ENCODE data around the gene C16orf95. TPM values are rescaled to one million over a fixed set of nuclear protein-coding genes. Genes with fewer than 3 reads are reported as not detected.

The C16orf95 gene
- total and polyA plus RNA-seq, 4 donors = 4.3 to 9.9 (median 5.6) TPM

DNA sequence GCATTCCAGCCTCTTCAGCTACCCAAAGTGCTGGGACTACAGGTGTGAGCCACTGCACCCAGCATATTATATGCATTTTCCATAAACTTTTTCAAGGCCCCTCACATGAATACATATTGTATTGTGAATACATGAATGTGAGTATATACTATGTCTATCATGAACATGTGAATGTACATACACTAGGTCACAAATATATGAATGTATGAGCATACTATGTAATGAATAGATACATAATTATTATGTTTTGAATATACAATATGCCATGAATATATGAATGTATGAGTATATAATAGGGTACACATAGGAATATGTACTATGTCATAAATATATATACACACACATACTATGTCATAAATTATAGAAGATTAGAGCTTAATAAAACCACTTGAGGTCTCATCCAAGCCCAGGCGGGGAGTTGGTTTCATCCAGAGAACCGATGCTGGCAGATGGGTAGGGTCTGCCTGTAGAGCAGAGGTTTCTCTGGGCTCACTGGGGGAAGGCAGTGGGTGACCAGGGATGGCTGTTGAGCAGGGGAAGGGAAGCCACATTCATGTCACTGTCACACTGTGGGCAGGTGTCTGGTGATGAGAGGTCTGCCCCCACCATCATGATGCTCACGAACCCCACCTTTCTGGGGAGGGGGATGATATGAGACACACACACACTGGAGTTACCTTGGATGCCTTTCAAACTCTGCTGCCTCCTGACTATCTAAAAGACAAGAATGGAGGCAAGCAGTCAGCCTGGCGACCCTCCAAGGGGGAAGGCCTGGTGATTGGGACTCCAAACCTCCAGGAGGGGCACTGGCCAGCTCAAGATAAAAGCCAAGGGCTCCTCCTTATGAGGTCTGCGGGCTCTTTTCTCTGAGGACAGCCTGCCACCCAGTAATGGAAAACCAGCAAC is 7.3 kb downstream of the C16orf95 start:
- peaks cover 4% of the 10 kb centered on the region for H3K4me1 ChIP-seq (ENCODE audit: control insufficient read depth, insufficient read depth, low read length)
- H3K36me3 ChIP-seq (ENCODE audit: control insufficient read depth, insufficient read depth, low read length) = peaks cover 10% of the 10 kb centered on the region
- no peak overlapping the region for H3K27ac ChIP-seq (ENCODE audit: low read depth, low read length)
- WGBS (ENCODE audit: insufficient coverage) = 88% methylated on average over 3 of the region's 5 CpGs
- DNase-seq (ENCODE audit: low read depth in 4 of 6, low spot score in 6 of 6) = no peak
- H3K9me3 ChIP-seq (ENCODE audit: control insufficient read depth, insufficient read depth, low read length) = no peaks in the 10 kb centered on the region
- H3K4me3 ChIP-seq (ENCODE audit: low read depth, low read length) = no peak overlapping the region
- no peaks in the 10 kb centered on the region for H3K27me3 ChIP-seq (ENCODE audit: control insufficient read depth, insufficient read depth, low read length)

DNA sequence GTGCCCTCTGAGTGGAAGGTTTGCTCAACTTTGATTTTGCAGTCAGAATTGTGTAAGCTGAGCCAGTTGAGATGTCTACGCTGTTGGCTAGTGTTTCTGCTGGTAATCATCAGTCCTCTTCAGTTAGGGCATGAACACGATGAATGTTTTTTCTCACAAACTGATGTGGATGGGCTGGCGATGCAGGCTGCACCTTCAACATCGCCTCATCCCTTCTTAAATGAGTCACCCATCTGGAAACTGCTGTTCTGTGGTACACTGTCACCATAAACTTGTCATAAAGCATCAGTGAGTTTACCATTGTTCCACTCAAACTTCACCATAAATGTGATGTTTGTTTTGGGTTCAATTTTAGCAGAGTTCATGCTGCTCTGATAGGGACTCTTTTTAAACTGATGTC is 8.4 kb downstream of the C16orf95 start:
- Histone ChIP-seq H3K4me1 (ENCODE audit: control insufficient read depth, insufficient read depth, low read length) (peaks cover 4% of the 10 kb centered on the region), H3K27ac (ENCODE audit: low read depth, low read length) (no peak overlapping the region), H3K36me3 (ENCODE audit: control insufficient read depth, insufficient read depth, low read length) (peaks cover 18% of the 10 kb centered on the region), H3K4me3 (ENCODE audit: low read depth, low read length) (no peak overlapping the region), H3K9me3 (ENCODE audit: control insufficient read depth, insufficient read depth, low read length) (no peaks in the 10 kb centered on the region), H3K27me3 (ENCODE audit: control insufficient read depth, insufficient read depth, low read length) (no peaks in the 10 kb centered on the region)
- DNase-seq (ENCODE audit: low read depth in 4 of 6, low spot score in 6 of 6) = no peak
- WGBS (ENCODE audit: insufficient coverage) = 100% methylated on average over 2 of the region's 4 CpGs

DNA sequence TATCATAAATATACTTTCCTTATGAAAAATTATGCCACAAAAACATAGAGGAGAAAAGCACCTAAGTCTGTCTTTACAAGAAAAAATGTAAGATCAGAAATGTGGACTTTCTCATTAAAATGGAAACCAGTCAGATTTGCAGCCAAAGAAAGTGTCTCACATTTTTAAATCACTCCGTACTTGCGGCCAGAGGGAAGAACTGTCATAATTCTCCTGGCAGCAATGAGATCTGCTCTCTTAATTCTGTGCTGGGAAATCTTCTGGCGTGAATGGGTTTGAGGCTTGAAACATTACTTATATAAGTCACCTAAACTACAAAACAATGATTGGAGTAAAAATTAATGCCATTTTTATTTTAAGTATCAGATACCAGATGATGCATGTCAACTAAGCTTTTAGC is 10.7 kb downstream of the C16orf95 start:
- Histone ChIP-seq H3K27me3 (ENCODE audit: control insufficient read depth, insufficient read depth, low read length) (no peaks in the 10 kb centered on the region), H3K27ac (ENCODE audit: low read depth, low read length) (no peak overlapping the region), H3K4me1 (ENCODE audit: control insufficient read depth, insufficient read depth, low read length) (peaks cover 4% of the 10 kb centered on the region), H3K4me3 (ENCODE audit: low read depth, low read length) (no peak overlapping the region), H3K36me3 (ENCODE audit: control insufficient read depth, insufficient read depth, low read length) (peaks cover 22% of the 10 kb centered on the region), H3K9me3 (ENCODE audit: control insufficient read depth, insufficient read depth, low read length) (no peaks in the 10 kb centered on the region)
- 90% methylated on average over 2 of the region's 3 CpGs for WGBS (ENCODE audit: insufficient coverage)
- peak in 2 of 6 donors; percentile 2 to 32 for DNase-seq (ENCODE audit: low read depth in 4 of 6, low spot score in 6 of 6)

DNA sequence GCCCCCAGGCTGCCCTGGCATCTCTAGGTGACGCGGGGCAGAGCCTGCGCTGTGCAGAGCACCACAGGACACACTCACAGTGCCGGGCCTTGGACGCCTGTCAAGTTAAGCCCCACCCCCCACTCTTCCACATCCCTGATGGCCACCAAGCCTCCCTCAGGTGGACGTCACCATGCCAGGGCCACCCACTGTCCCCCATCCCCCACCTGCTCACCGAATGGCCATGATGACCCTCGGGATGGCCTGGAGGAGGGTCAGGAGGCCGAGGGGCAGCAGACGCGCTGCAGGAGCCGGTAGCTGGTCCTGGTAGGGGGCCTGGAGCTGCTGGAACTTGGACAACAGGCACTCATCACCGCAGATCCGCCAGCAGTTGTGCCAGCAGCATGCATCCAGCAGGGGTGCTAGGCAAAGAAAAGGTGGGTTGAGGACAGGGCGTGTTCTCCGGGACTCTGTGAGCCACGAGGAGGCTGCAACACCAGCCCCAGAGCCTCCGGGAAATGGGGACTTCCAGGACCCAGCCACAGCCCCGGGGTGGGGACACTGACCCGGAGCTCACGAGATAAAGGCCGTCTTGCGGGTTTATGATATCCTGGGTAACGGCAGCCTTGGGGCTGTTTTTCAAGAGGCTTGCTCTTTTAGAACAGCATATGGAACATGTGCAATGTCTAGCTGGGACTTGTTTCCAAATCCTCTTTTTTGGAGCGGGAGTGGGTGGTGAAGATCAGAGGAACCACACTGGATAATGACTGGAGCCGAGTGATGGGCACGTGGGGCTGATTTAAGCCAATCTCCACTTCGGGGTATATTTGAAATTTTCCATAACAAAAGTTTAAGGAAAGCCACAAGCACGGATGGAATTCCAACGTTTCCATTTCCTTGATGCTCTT is 11.4 kb downstream of the C16orf95 start:
- peak in 1 of 6 donors; percentile 51 for DNase-seq (ENCODE audit: low read depth in 4 of 6, low spot score in 6 of 6)
- H3K4me3 ChIP-seq (ENCODE audit: low read depth, low read length) = no peak overlapping the region
- 64% methylated on average over 27 of the region's 30 CpGs for WGBS (ENCODE audit: insufficient coverage)
- no peaks in the 10 kb centered on the region for H3K9me3 ChIP-seq (ENCODE audit: control insufficient read depth, insufficient read depth, low read length)
- no peaks in the 10 kb centered on the region for H3K27me3 ChIP-seq (ENCODE audit: control insufficient read depth, insufficient read depth, low read length)
- no peak overlapping the region for H3K27ac ChIP-seq (ENCODE audit: low read depth, low read length)
- peaks cover 4% of the 10 kb centered on the region for H3K4me1 ChIP-seq (ENCODE audit: control insufficient read depth, insufficient read depth, low read length)
- peaks cover 19% of the 10 kb centered on the region for H3K36me3 ChIP-seq (ENCODE audit: control insufficient read depth, insufficient read depth, low read length)

DNA sequence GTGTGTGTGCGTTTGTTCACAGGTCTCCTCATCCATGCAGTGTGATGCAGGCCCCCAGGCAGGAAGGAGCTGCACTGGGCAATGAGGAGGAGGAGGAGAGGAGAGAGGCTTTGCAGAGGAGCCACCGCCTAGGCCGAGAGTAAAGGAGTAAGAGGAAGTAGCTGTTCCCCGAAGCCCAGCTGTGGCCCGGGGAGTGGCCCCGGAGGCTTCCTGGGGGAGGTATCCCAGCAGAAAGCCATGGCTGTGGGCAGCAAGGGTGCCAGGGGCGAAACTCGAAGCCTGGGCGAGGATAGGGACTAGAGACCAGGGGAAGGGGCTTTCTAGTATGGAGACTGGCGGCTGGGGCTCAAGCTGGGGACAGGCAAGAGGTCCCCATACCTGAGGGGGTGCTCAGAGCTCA is 12.2 kb downstream of the C16orf95 start:
- 82% methylated on average over 10 of the region's 10 CpGs for WGBS (ENCODE audit: insufficient coverage)
- no peak for DNase-seq (ENCODE audit: low read depth in 4 of 6, low spot score in 6 of 6)
- H3K27me3 ChIP-seq (ENCODE audit: control insufficient read depth, insufficient read depth, low read length) = no peaks in the 10 kb centered on the region
- peaks cover 15% of the 10 kb centered on the region for H3K36me3 ChIP-seq (ENCODE audit: control insufficient read depth, insufficient read depth, low read length)
- H3K9me3 ChIP-seq (ENCODE audit: control insufficient read depth, insufficient read depth, low read length) = no peaks in the 10 kb centered on the region
- no peak overlapping the region for H3K4me3 ChIP-seq (ENCODE audit: low read depth, low read length)
- peaks cover 4% of the 10 kb centered on the region for H3K4me1 ChIP-seq (ENCODE audit: control insufficient read depth, insufficient read depth, low read length)
- H3K27ac ChIP-seq (ENCODE audit: low read depth, low read length) = no peak overlapping the region

DNA sequence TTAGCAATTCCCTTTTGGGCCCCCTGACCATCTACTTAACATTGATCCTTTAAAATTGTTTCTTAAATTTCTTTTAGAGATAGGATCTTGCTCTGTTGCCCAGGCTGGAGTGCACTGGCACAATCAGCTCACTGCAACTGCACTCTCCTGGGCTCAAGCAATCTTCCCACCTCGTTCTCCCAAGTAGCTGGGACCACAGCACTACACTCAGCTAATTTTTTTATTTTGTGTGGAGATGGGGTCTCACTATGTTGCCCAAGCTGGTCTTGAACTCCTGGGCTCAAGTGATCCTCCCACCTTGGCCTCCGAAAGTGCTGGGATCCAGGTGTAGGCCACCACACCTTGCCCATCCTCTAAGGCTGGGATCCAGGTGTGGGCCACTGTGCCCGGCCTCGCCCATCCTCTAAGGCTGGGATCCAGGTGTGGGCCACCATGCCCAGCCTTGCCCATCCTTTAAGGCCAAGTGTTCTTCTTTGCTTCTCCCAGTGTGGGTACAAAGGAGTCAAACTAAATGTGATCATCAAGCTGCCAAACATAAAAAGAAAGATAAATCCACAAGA is 13.2 kb downstream of the C16orf95 start:
- 100% methylated on average over 3 of the region's 4 CpGs for WGBS (ENCODE audit: insufficient coverage)
- Histone ChIP-seq H3K9me3 (ENCODE audit: control insufficient read depth, insufficient read depth, low read length) (no peaks in the 10 kb centered on the region), H3K27me3 (ENCODE audit: control insufficient read depth, insufficient read depth, low read length) (no peaks in the 10 kb centered on the region), H3K4me1 (ENCODE audit: control insufficient read depth, insufficient read depth, low read length) (peaks cover 4% of the 10 kb centered on the region), H3K36me3 (ENCODE audit: control insufficient read depth, insufficient read depth, low read length) (peaks cover 19% of the 10 kb centered on the region), H3K27ac (ENCODE audit: low read depth, low read length) (no peak overlapping the region), H3K4me3 (ENCODE audit: low read depth, low read length) (no peak overlapping the region)
- DNase-seq (ENCODE audit: low read depth in 4 of 6, low spot score in 6 of 6) = no peak

DNA sequence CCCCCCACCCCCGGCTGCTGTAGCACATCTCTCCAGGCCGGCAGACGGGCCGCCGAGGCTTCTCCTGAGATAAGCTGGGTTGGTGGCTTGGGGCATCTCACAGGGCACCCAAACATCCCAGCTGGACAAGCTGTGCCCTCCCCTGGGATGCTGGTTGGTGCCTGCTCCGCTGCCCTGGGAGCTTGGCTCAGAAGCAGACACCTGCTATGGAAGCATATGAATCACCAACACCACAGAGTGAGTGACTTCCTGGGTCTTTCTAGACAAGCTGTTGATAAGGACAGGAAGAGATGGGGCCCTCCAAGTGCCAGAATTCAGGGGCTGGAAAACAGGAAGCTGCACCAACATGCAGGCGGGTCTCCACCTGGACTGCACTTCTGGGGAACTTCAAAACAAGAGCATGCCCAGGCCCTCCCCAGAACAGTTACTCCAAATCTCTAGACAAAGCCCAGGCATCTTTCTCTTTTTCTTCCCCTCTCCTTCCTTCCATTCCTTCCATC is 13.7 kb downstream of the C16orf95 start:
- no peak for DNase-seq (ENCODE audit: low read depth in 4 of 6, low spot score in 6 of 6)
- Histone ChIP-seq H3K27ac (ENCODE audit: low read depth, low read length) (no peak overlapping the region), H3K27me3 (ENCODE audit: control insufficient read depth, insufficient read depth, low read length) (no peaks in the 10 kb centered on the region), H3K9me3 (ENCODE audit: control insufficient read depth, insufficient read depth, low read length) (no peaks in the 10 kb centered on the region), H3K36me3 (ENCODE audit: control insufficient read depth, insufficient read depth, low read length) (peaks cover 25% of the 10 kb centered on the region), H3K4me1 (ENCODE audit: control insufficient read depth, insufficient read depth, low read length) (peaks cover 4% of the 10 kb centered on the region), H3K4me3 (ENCODE audit: low read depth, low read length) (no peak overlapping the region)
- 85% methylated on average over 5 of the region's 7 CpGs for WGBS (ENCODE audit: insufficient coverage)

DNA sequence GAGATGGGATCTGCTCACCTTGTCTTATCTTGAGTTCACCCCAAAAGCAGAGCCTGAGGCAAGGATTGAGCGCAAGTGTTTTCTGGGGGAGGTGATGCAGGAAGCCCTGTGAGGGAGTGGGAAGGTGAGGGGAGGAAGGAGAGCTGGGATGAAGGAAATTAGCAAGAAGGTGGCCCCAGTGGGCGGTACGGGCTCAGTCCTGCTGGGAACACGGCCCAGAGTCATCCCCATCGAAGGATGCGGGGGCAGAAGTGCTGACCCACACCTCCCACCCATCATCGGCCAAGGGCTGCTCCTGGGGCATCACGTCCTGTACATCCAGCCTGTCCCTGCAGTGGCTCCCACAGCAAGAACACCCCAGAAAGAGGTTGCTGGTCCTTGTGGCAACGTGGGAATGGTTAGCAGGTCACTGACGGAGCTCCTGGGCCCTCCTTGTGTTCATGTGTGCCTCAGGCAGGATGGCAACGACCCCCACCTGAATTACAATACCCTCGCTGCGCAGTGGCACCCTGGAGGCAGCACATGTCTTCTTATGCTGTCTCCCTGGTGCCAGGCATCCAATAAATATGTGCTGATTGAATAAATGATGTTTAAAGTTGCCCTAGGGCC is 18.2 kb downstream of the C16orf95 start:
- Histone ChIP-seq H3K4me1 (ENCODE audit: control insufficient read depth, insufficient read depth, low read length) (no peaks in the 10 kb centered on the region), H3K9me3 (ENCODE audit: control insufficient read depth, insufficient read depth, low read length) (no peaks in the 10 kb centered on the region), H3K36me3 (ENCODE audit: control insufficient read depth, insufficient read depth, low read length) (peaks cover 25% of the 10 kb centered on the region), H3K27ac (ENCODE audit: low read depth, low read length) (no peak overlapping the region), H3K27me3 (ENCODE audit: control insufficient read depth, insufficient read depth, low read length) (no peaks in the 10 kb centered on the region), H3K4me3 (ENCODE audit: low read depth, low read length) (no peak overlapping the region)
- DNase-seq (ENCODE audit: low read depth in 4 of 6, low spot score in 6 of 6) = no peak
- 84% methylated on average over 12 of the region's 13 CpGs for WGBS (ENCODE audit: insufficient coverage)
